ELF-1 (cell line): ENCODE results near the gene GALNT2.

ENCODE experiments used
- DNase-seq: peaks from one replicate; pipeline ENCODE4 v3.0.0-alpha.2; 2016; ENCODE audit warnings: low read depth, low spot score

GALNT2 gene

DNA sequence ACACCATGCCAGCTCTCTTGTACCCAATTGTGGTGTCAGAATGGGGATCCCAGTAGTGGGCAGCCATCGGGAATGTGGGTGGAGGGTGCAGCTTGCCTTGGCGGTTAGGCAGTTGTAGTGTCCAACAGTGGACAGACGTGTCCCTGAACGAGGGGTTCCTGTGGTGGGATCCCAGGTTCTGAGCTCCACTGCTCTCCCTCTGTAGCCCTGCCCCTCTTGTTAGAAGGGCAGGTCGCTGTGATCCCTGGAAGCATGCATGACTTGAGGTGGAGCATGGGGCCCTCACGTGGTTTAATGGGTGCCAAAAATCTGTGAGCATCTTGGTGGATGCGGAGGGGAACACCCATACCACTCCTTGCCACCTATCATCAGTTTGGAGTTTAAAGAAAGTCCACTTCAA, 4.3 kb downstream of the GALNT2 start:
- DNase-seq: no peak

- DNase-seq: no peak
Measured at GRCh38 chr1:230072296-230072695, 5.3 kb downstream of the GALNT2 start.

DNA sequence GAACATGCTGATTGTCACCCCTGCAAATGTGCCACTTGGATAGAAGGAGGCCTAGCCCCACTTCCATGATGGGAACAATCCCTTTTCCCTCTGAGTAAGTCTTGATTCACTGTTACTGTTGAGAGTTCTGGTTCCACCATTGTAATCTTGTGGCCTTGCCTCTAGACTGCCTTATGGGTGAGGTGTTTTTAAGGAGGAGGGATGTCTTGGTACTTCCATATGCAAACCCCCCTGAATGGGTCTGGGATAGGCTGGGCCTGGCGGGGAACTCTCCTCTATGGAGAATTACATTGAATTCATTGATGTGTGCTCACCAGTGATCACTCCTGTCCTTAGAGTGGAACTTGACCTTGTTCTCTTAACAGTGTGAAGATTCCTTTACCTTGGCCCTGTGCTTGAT, 5.8 kb downstream of the GALNT2 start:
- no peak for DNase-seq

DNA sequence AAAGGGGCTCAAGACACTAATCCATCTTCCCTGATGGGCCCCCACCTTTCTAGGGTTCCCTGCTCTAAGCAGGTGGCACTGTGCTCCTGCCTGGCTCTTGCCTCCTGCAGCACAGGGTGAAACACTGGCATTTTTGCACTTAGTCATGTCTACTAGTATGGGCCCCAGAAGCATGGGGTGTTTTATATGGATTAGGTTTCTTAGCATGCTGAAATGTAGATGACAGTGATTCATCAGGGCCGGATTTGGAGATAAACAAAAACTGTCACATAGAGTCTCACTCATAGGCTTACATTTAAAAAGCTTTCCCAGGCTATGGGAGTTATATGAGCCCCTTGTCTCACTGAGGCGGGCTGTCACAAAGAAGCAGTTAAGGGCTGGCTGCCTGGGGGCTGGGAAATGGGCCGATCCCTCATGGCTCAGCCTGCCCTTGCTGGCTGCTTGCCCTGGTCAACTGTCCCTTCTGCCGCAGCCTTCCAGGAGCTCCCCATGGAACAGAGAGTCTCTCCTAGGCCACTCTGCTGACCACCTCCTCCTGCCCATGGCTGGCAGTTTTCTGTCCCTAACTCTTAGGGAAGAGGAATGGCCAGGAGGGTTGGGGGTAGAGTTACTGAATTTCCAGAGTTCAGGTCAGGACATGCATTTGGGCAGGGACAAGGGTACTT, 6.5 kb downstream of the GALNT2 start:
- DNase-seq: no peak

GRCh38 chr1:230074270-230074669, 7.2 kb downstream of the GALNT2 start:
- no peak for DNase-seq

DNA sequence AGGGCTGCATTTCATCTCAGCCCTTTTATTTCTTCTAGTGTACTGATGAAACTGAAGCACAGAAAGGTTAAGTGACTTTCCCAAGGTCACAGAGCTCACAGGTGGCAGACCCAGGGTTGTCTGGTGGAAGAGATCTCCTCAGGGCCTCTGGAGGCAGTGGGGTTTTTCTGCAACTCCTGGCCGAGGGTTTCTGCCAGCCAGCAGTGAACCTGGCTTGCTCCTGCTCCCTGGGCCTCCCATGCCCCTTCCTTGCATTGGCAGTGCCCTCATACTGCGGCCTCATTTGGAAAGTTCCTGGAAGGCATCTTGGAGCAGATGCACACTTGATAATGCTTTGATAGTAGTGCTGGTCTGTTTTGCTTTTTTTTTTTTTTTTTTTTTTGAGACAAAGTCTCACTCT, 7.7 kb downstream of the GALNT2 start:
- no peak for DNase-seq

DNA sequence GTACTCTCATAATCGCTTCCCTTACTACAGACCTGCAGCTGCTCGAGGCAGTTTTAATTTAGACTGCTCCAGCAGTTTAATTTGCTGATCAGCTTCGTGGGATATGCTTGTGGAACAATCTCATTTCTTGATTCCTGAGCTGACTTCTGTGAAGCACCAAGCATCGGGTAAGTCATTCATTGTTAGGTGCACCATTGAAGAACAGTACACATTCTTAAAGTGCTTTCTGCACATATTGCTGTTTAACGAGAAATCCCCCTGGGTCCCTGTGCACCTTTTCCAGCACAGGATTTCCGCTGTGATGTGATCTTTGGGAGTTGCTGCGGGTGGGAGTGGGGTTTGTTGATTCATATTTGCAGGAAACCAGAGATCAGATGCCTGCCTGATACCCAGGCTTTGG, 9.1 kb downstream of the GALNT2 start:
- DNase-seq: no peak

DNA sequence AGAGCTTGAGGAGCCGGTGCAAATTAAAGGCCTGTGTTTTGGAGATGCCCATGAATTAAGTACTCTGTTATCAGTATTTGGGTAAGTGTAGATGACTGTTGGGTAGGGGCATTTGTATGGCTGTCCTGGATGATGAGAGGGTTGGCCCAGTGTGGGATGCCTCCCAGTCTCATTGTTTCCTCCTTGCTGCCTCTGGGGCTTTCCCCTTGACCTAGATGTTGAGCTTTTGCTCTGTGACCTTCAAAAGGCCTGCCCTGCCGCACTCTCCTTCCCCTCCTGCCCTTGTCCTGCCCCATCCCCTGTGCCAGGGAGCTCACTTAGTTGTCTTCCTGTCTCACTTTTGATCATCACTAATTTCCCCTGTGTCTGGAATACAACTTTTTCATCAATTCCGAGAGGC, 10.0 kb downstream of the GALNT2 start:
- no peak for DNase-seq

- DNase-seq: no peak
Measured at GRCh38 chr1:230077436-230078213, 10.6 kb downstream of the GALNT2 start.

DNA sequence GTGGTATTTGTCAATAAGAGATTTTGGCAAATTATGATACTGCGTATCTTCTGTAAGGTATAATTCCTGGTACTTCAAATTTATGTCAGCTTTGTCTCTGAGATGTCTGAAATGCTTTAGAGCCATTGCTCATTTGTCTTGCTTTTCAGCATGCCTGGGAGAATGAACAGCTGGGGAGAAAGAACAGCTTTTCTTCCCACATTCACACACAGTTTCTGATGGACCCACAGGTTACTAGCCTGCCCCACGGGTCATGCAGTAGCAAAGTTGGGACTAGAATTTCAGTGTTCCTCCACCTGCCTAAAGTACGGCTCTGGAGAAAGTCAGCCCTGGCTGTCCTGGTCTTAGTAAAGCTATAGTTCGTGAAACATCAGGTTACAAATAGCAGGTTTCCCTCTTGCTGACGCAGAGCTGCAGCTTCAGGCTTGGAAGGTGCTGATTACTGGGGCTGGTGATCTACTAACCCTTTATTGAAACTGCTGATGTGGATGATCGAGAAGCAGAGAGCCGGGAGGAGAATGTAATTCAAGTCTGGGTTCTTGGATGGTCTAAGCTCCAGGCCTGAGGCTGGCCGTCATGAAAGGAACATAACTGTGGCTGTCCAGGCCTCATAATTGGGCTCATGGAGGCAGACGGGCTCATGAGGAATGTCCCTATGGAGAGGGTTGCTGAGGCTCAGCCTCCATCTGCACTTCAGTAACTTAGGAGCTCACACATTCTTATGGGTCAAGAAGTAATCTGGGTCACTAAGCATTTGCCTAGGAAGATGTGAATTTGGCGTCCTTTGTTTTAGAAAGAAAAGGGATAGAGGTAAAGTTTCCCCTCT, 12.4 kb downstream of the GALNT2 start:
- no peak for DNase-seq

DNA sequence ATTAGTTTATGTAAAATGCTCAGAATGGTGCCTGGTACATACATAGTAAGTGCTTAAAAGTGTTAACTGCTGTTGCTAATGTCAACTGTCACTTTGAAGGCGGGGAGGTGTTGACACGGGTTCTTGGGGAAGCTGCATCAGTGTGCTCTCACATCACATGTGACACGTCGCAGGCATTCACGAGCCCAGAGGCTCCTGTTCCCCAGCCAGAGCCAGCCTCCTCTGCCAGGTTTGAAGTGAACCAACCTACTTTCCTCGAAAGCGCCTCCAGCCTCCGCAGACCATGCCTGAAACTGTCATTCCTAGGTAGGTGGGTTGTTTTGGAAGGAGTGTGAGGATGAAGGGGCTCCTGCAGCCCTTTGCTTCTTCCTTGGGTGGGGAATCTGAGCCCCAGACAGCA, 13.8 kb downstream of the GALNT2 start:
- DNase-seq: no peak

DNA sequence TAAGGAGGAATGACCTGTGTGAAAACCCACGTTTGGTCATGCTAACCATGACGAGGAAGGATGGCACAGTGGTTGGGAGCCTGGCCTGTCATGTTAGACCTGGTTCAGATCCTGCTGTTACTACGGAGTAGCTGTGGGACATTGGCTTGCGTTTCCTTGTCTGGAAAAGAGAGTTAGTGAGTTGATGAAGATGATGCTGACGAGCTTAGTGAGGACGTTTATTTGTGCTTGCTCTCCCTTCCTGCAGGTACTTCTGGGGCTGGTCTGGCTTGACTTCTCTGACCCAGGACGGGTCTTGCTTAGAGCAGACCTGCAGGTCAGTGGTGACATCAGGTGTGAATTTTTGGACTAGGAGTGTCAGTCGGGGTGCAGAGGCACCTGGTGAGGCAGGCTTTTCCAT, 14.7 kb downstream of the GALNT2 start:
- DNase-seq: no peak

GRCh38 chr1:230082211-230082610, 15.2 kb downstream of the GALNT2 start:
- no peak for DNase-seq

DNA sequence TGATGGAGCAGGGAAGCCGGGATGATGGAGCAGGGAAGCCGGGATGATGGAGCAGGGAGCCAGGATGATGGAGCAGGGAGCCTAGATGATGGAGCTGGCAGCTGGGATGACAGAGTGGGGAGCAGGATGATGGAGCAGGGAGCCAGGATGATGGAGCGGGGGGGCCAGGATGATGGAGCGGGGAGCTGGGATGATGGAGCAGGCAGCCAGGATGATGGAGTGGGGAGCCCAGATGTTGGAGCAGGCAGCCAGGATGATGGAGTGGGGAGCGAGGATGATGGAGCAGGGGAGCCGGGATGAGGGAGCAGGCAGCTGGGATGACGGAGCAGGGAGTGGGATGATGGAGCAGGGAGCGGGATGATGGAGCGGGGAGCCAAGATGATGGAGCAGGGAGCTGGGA, 16.0 kb downstream of the GALNT2 start:
- no peak for DNase-seq

- no peak for DNase-seq
Measured at GRCh38 chr1:230083746-230084407, 16.8 kb downstream of the GALNT2 start.

DNA sequence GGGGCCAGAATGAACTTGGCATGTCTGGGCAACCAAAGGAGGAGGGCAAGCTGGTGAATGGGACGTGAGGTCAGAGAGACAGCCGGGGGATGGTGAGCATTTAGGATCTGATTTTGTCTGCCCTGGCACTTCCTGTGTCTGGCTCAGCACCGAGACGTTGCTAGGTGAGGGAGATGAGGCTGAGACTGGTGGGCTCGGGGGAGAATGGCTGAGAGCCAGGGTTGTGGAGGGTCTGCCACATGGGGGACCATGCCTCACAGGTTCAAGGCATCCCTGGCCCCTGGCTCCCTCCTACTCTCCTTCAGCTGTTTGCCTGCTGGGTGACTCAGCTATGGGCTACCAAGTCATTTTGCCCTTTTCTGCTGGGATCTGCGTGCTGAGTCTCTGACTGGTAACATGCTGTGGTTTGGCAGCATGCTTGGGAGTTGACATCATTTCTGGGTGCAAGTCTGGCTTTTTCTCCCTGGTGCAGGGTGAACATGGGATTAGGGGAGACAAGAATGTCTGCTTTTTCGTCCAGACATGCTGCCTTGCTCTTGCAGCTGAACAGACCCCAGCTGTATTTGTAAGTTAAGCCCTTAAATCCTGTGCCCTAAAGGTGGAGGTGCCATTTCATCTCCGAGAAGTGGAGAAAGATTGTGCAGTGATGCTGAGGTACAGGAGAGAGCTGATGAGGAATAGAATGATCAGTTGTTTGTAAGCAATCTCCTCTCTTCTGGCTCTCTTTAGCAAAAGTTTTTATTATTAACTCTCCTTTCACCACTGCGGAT, 17.6 kb downstream of the GALNT2 start:
- peak; percentile 74 for DNase-seq

GRCh38 chr1:230085178-230085515, 18.1 kb downstream of the GALNT2 start:
- no peak for DNase-seq

DNA sequence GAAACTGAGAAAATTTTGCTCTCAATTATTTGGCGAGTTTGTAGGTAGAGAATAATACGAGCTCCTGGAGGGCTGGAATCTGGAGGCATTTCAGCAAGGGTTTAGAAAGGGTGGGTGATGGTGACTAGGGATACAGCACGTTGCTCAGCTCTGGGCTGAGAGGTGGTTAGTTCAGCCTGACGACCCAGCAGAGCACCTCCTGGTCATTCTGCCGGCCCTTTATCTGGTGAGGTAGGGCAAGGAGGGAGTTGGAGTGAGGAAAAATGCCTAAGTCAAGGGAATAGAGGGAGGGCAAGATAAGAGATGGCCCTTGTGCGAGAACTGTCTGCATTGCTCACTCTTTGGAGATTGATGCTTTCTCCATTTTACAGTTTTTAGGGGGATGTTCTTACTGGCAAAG, 19.1 kb downstream of the GALNT2 start:
- no peak for DNase-seq

DNA sequence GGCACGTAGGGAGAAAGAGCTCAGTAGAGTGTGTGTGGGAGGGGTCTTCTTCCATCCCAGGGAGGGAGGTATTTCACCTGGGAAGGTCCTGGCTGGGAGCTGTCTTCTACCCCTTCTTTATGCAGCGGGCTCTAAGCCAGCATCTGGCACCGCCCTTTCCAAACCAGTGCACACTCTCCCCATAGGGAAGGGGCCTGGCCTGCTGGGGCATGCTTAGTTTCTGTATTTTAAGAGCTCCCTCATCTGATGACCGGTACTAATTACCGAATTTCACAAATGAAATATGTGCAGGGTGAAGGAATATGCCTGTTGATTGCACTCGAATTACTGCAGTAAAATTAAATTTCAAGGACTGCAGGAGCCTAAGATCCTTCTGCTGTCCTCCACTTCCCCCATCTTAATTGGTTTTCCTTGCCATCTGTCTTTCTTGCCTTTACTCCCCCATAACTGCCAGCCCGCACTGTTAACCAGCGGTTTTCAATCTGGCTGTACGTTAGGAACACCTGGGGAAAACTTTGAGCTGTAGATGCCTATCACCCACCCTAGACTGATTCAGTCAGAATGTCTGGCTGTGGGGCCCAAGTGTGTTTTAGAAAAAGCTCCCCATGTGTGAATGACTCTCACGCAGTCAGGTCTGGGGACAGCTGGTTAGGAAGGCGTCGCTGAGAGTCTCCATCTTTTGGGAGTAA, 20.1 kb downstream of the GALNT2 start:
- no peak for DNase-seq

GRCh38 chr1:230087717-230088105, 20.7 kb downstream of the GALNT2 start:
- DNase-seq: no peak

GRCh38 chr1:230090194-230090711, 23.2 kb downstream of the GALNT2 start:
- DNase-seq: no peak
